Measurements from ENCODE around the gene TYW3. TPM values are rescaled to one million over a fixed set of nuclear protein-coding genes. Genes with fewer than 3 reads are reported as not detected.
A peak's percentile ranks its signal among the peaks of the same experiment; 100 is the strongest.
"Not testable (repeated sequence)": the region's sequence is repeated elsewhere in the genome, so short reads cannot be mapped to it uniquely, and the experiment has no call there.

Gene TYW3
- total RNA-seq, 1 donor from 2014 or later: 6.2 TPM

DNA sequence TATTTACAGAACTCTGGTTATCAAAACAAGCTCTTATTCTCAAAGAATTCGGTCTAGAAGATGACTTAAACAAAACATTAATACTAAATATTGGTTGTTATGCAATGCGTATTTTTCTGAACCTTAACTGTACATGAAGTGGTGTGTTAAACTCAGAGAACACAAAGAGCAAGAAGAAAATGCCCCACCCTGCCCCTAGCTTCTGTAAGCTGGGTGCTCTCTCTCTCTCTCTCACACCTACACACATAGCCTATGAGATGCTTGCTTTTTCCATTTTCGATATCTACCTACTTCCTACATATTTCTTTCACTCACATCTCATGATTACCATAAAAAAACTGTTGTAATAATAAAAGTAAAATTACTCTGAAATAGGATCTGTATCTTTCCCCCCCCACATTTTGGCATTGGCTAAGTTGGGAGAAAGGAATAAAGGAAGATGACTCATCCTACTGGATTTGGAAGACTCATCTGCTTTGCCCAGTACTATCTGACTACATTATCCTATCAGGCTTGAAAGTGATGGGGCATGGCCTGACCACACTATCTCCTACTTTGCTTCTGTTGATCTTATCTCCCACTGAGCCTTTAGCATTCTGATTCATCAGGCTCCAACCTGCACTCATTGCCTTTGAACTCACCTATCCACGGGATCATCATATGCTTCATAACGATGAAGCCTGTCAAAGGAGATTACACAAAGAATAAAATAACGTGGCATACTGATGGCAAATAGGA, 3.0 kb upstream of the TYW3 start:
- Histone ChIP-seq H3K4me1 (peaks cover 0 to 24% of the 10 kb centered on the region in 2 donors), H3K9me3 (no peaks in the 10 kb centered on the region), H3K27ac (no peak overlapping the region), H3K27me3 (no peaks in the 10 kb centered on the region), H3K36me3 (no peaks in the 10 kb centered on the region), H3K4me3 (no peak overlapping the region)
- intact Hi-C loops (cut with DNase I): loop anchor here (5.0 kb wide), 1 partner anchor 533 kb away; the partner anchor contains the start of genes FPGT and LRRIQ3
- no peak for DNase-seq (ENCODE audit: low spot score in 2 of 2)
- TF ChIP-seq, protein P1, sequence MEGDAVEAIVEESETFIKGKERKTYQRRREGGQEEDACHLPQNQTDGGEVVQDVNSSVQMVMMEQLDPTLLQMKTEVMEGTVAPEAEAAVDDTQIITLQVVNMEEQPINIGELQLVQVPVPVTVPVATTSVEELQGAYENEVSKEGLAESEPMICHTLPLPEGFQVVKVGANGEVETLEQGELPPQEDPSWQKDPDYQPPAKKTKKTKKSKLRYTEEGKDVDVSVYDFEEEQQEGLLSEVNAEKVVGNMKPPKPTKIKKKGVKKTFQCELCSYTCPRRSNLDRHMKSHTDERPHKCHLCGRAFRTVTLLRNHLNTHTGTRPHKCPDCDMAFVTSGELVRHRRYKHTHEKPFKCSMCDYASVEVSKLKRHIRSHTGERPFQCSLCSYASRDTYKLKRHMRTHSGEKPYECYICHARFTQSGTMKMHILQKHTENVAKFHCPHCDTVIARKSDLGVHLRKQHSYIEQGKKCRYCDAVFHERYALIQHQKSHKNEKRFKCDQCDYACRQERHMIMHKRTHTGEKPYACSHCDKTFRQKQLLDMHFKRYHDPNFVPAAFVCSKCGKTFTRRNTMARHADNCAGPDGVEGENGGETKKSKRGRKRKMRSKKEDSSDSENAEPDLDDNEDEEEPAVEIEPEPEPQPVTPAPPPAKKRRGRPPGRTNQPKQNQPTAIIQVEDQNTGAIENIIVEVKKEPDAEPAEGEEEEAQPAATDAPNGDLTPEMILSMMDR (IDR thresholded peaks at IDR 0.05): no peak

DNA sequence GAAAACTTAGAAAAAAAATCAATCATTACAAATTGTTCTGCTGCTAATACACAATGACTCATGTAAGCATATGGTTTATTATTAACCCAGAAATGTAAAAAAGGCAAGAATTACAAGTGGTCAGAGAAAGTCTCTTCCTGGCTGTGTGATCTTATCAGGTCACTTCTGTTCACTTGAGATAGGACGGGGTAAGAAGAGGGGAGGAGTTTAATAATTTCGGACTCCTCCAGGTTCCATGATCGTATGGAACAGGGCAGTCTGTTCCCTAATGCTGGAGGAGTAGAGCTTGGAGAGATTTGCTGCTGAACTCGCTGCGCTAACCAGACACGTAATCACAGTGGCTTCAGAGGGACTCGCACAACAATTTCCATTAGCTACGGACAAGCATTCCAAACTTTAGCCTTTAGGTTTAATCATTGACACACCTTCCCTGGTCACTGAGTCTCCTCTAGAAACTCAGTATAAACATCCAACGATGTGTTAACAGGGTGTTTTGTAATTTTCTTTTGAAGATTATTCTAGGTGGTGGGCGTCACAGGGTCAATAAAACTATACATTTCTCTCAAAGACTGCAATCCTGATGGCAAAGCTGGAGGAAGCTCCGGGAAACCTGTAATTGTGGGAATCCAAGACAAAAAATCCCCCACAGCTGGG, 1.4 kb upstream of the TYW3 start:
- Histone ChIP-seq H3K27me3 (no peaks in the 10 kb centered on the region), H3K9me3 (no peaks in the 10 kb centered on the region), H3K27ac (no peak overlapping the region), H3K36me3 (no peaks in the 10 kb centered on the region), H3K4me1 (peaks cover 0 to 26% of the 10 kb centered on the region in 2 donors), H3K4me3 (peak overlapping the region; percentile 65 to 81)
- intact Hi-C loops (cut with DNase I): loop anchor here (5.0 kb wide), 1 partner anchor 534 kb away; the partner anchor contains the start of genes FPGT and LRRIQ3
- no peak for DNase-seq (ENCODE audit: low spot score in 2 of 2)
- TF ChIP-seq, protein P1 (IDR thresholded peaks at IDR 0.05): no peak

DNA sequence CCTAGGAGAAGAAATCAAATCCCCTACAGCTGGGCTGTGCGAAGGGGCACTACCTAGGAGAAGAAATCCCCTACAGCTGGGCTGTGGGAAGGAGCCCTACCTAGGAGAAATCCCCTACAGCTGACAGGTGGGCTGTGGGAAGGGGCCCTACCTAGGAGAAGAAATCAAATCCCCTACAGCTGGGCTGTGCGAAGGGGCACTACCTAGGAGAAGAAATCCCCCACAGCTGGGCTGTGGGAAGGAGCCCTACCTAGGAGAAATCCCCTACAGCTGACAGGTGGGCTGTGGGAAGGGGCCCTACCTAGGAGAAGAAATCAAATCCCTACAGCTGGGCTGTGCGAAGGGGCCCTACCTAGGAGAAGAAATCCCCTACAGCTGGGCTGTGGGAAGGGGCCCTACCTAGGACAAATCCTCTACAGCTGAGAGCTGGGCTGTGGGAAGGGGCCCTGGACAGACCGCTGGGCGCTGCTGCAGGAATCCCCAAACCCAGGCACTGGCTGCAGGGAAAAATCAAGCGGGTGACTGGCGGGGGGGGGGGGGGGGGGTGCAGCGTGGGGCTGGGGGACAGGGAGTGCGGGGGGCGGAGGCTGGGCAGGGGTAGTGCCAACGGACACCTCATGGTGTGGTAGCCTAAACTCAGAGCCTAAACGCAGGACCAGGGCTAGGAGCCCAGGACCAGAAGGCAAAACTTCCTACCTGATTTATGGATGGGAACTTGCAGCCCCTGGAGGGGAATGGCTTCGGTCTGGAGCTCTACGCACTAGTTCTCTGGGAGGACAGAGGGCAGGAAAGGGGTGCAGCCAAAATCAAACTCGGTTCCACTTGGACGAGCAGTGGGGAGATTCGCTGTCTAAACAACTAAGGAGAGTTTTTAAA, 643 bp upstream of the TYW3 start:
- Histone ChIP-seq H3K4me1 (peaks cover 0 to 26% of the 10 kb centered on the region in 2 donors), H3K4me3 (peak overlapping the region; percentile 65 to 81)
- H3K36me3 ChIP-seq: not testable (repeated sequence)

DNA sequence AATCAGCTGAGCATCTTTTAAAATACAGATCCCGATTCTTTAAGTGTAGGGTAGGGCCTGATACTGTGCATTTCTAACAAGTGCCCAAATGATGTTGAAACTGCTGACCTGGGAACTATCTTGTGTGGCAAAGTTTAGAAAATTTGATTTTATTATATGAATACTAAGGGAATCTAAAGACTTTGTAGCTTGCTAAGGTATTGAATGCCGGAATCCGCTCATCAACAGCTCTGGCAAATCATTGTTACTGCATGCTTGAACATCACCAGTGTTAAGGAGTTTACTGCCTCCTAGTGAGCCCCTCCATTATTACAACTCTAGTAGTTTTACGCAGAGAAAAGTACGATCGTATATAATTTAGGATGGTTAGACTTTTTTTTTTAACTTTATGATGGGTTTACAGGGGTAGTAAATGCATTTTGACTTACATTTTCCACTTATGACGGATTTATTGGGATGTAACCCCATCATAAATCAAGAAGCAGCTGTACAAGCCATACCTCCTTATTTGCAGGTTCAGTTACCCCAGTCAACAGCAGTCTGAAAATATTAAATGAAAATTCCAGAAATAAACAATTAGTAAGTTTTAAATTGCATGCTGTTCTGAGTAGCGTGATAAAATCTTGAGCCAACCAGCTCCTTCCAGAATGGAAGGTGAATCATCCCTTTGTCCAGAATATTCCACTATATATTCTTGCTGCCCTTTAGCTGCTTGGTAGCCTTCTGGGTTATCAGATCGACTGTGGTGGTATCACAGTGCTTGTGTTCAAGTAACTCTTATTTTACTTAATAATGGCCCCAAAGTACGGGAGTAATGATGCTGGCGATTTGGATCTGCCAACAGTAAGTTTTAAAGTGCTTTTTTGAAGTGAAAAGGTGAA, 892 bp downstream of the TYW3 start:
- TF ChIP-seq, protein P1 (IDR thresholded peaks at IDR 0.05): peak; percentile 25 to 73 (median 68)
- Histone ChIP-seq H3K4me3 (peak overlapping the region; percentile 65 to 81), H3K27me3 (no peaks in the 10 kb centered on the region), H3K27ac (peak overlapping the region; percentile 65 to 84), H3K4me1 (peaks cover 0 to 26% of the 10 kb centered on the region in 2 donors), H3K9me3 (no peaks in the 10 kb centered on the region), H3K36me3 (peaks cover 7 to 20% of the 10 kb centered on the region in 2 donors)
- DNase-seq (ENCODE audit: low spot score in 2 of 2): no peak
- intact Hi-C loops (cut with DNase I): loop anchor here (5.0 kb wide), 1 partner anchor 537 kb away; the partner anchor contains the start of genes FPGT and LRRIQ3

More for the DNA sequence above, 643 bp upstream of the TYW3 start:
- peak overlapping the region; percentile 65 to 84 for H3K27ac ChIP-seq
- DNase-seq (ENCODE audit: low spot score in 2 of 2); H3K27me3 ChIP-seq; H3K9me3 ChIP-seq: not testable (repeated sequence)
- intact Hi-C loops (cut with DNase I): loop anchor here (5.0 kb wide), 1 partner anchor 535 kb away; the partner anchor contains the start of genes FPGT and LRRIQ3

DNA sequence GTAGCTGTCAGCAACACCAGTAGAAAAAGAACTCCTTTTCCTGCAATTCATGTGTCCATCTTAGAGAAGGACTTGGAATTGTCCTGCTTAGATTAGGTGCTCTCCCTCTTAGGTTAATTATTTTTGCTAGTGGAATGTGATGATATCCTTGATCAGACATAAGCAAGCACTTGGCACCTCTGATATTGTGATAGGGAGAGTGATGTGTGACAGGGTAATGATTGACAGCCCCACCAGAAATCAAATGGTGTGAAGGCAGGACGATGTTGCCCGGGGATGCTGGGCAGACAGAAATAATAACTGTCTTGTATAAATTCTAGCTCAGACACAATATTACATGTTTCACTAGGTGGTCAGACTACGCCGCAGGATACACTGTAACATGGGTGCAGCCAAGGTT, 4.4 kb downstream of the TYW3 start:
- Histone ChIP-seq H3K27me3 (no peaks in the 10 kb centered on the region), H3K36me3 (peaks cover 24 to 50% of the 10 kb centered on the region in 2 donors), H3K27ac (no peak overlapping the region), H3K4me1 (peaks cover 0 to 13% of the 10 kb centered on the region in 2 donors), H3K4me3 (no peak overlapping the region), H3K9me3 (no peaks in the 10 kb centered on the region)
- no peak for DNase-seq (ENCODE audit: low spot score in 2 of 2)
- intact Hi-C loops (cut with DNase I): no loop called here
- TF ChIP-seq, protein P1 (IDR thresholded peaks at IDR 0.05): no peak

DNA sequence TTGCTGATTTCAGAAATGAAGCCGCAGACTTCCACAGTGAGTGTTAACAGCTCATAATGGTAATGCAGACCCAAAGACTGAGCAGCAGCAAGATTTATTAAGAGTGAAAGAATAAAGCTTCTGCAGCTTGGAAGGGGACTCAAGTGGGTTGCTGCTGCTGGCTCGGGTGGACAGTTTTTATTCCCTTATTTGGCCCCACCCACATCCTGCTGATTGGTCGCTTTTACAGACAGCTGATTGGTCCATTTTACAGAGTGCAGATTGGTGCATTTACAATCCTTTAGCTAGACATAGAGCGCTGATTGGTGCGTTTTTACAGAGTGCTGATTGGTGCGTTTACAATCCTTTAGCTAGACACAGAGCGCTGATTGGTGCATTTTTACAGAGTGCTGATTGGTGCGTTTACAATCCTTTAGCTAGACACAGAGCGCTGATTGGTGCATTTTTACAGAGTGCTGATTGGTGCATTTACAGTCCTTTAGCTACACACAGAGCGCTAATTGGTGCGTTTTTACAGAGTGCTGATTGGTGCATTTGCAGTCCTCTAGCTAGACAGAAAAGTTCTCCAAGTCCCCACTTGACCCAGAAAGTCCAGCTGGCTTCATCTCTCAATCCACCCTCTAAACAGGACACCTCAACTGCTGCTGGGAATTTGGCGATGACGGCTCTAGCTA, 7.5 kb downstream of the TYW3 start:
- H3K4me1 ChIP-seq; DNase-seq (ENCODE audit: low spot score in 2 of 2); H3K27ac ChIP-seq; H3K4me3 ChIP-seq; H3K9me3 ChIP-seq; H3K27me3 ChIP-seq; intact Hi-C loops (cut with DNase I): not testable (repeated sequence)
- peaks cover 49 to 67% of the 10 kb centered on the region in 2 donors for H3K36me3 ChIP-seq

DNA sequence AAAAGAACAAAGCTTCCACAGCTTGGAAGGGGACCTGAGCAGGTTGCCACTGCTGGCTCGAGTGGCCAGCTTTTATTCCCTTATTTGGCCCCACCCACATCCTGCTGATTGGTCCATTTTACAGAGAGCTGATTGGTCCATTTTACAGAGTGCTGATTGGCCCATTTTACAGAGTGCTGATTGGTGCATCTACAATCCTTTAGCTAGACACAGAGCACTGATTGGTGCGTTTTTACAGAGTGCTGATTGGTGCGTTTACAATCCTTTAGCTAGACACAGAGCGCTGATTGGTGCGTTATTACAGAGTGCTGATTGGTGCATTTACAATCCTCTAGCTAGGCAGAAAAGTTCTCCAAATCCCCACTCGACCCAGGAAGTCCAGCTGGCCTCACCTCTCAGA, 12.3 kb downstream of the TYW3 start:
- H3K27ac ChIP-seq; H3K4me3 ChIP-seq; intact Hi-C loops (cut with DNase I); H3K9me3 ChIP-seq; H3K27me3 ChIP-seq; H3K4me1 ChIP-seq; DNase-seq (ENCODE audit: low spot score in 2 of 2): not testable (repeated sequence)
- peaks cover 48% of the 10 kb centered on the region in 2 donors for H3K36me3 ChIP-seq

Measured in ascending aorta (tissue), 2 donors.